HG02678 (cell line): ENCODE results near the gene CNDP1.
"Not testable (repeated sequence)": the region's sequence is repeated elsewhere in the genome, so short reads cannot be mapped to it uniquely, and the experiment has no call there.

Experiments
- ATAC-seq: cut with Tn5 transposase; IDR thresholded peaks from one replicate; pipeline ENCODE4 v1.9.1; 2021; ENCODE audit warnings: mild to moderate bottlenecking, moderate library complexity; ENCODE audit not compliant: unreplicated experiment

CNDP1 gene

DNA sequence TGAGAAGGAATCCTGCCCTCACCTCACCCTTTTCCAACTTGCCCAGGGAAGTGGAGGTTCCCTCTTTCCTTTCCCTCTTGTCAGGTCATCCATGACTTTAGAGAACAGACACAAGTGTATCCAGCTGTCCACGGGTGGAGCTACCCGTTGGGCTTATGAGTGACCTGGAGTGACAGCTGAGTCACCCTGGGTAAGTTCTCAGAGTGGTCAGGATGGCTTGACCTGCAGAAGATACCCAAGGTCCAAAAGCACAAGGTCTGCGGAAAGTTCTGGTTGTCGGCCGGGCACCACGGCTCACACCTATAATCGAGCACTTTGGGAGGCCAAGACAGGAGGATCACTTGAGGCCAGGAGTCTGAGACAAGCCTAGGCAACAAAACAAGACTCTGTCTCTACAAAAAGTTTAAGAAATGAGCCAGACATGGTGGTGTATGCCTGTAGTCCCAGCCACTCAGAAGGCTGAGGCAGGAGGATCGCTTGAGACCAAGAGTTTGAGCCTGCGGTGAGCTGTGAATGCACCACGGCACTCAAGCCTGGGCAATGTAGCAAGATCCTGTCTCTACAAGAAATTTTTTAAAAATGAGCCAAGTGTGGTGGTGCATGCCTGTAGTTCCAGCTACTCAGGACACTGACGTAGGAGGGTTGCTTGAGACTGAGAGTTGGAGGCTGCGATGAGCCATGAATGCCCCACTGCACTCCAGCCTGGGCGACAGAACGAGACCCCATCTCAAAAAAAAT lies 14.0 kb upstream of the CNDP1 start:
- ATAC-seq, result no peak

DNA sequence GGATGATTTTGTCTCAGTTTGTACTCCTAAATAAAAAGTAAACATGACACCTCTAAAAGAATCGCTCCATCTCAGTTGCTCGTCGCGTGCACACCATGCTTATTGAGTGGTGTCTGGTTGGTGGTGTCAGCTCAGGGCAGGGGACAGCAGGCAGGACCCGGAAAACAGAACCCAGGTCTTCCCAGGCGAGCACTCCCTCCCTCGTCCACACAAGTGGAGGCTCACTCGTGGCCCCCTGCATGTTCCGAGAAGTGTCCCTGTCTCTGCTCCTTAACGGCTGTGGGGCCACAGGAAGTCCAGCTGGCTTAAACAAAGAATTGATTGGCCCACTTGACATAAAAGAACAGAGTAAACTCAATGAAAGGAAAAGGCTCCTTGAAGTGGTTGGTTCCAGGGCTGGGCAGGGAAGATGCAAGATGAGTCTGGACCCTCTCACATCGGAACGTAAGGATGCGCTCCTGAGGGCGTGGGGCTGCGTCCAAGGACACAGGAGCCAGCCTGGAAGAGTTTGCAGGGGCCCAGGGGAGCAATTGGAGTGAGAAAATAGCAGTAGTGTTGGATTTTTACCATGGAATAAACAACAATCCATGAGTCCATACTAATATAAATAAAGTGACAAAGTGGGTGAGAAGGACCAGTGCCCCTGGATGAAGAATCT lies 13.1 kb upstream of the CNDP1 start:
- no peak for ATAC-seq

DNA sequence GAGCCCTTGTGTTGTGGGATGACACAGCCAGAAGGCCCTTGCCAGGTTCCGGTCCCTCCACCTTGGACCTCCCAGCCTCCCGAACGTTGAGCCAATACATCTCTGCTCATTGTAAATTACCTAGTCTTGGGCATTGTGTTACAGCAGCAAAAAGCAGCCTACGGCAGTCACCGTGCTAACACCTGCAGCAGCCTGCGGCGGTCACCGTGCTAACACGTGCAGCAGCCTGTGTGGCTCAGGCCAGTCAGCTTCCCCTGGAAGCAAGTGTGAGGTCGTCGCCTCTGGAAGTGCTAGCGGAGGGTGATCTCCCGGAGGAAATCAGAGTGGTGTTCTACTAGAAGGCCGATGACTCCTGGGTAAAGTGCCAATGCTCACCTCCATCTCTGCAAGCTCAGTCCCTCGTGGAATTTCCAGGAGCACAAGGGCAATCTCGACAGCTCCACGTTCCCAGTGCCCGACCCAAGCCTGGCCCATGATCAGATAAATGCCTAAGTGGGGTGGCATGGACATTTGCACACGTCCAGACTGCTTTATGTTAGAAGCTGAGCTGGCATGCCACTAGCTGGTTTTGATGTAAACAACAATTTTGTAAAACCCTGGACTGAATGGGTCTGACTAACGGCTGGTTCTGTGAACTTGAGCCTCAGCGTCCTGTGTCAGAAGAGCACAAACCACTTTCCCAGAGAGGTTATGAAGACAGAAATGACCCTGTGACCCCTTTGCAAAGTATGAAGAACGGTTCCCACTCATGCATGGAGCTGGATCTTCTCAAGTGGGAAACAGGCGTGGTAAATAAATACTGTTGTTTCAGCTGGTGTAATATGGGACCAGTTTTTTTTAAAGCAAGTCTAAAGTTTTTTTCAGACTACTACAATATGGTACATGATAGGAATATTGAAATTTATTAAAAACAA lies 11.4 kb upstream of the CNDP1 start:
- no peak for ATAC-seq

DNA sequence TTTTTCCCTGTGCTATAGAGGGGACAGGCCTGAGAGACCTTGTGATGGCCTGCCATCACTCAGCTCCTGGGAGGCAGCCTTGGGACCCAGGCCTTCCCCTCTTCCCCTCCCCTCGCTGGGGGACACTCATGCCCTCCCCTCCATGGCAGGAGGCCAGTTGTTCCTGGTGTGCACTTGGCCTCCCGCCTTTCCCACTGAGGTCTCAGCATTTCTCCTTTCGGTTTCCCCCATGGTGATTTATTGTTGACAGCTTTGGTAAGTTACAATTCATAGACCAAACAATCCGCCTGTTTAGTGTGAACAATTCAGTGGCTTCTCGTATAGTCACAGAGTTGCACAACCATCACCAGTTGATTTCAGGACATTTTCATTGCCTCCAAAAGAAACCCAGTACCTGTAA lies 10.2 kb upstream of the CNDP1 start:
- no peak for ATAC-seq

DNA sequence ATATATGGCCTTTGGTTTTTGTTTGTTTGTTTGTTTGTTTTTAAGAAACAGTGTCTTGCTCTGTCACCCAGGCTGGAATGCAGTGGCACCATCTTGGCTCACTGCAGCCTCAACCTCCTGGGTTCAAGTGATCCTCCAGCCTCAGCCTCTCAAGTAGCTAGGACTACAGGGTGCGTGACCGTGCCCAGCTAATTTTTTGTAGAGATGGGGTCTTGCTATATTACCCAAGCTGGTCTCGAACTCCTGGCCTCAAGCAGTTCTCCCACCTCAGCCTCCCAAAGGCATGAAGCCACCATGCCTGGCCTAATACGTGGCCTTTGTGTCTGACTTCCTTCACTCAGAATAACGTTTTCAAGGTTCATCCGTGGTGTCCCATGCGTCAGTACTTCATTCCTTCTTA lies 9.4 kb upstream of the CNDP1 start:
- not testable (repeated sequence) for ATAC-seq

DNA sequence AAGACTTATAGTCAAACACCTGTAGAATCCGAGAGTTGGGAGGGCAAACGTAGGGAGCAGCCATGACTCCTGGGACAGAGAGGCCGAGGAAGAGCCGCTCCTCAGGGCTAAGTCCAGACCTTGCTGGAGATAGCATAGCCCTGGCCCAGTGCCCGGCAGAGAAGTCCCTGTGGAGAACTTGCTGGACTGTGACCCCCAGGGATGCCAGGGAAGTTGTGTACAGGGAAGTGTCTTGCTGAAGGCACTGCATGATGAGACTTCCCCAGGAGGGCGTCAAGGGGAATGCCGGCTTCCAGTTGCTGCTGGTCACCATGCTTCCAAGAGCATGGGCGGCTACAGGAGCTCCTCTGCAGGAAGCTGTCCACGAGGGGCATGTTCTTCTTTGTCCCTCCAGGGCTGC lies 8.6 kb upstream of the CNDP1 start:
- ATAC-seq, result no peak

DNA sequence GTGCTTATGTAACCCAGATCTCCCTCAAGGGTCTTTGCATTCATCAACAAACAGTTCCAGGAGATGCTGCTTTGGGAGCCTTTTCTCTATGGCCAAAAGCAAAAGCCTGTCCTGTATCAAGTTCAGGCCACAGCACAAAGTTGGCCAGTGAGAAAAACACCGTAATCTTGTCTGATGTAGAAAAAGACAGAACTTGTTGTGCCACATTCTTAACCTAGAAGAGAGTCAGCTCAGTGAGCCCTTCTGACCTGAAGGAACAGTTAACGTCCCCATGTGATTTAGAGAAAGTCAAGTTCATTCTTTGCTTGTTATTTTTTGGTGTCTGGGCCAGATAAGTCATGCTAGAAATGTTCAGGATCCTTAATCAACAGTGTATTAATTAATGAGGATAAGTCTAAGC lies 7.8 kb upstream of the CNDP1 start:
- no peak for ATAC-seq

DNA sequence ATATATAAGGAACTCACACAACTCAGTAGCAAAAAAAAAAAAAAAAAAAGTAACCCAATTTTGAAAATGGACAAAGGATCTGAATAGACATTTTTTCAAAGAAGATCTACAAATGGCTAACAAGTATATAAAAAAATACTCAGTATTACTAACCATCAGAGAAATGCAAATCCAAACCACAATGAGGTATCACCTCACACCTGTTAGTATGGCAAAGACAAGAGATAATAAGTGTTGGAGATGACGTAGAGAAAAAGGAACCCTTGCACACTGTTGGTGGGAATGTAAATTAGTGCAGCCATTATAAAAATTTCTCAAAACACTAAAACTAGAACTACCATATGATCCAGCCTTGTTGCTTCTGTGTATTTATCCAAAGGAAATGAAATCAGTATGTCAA lies 5.8 kb upstream of the CNDP1 start:
- peak; percentile 64 for ATAC-seq

DNA sequence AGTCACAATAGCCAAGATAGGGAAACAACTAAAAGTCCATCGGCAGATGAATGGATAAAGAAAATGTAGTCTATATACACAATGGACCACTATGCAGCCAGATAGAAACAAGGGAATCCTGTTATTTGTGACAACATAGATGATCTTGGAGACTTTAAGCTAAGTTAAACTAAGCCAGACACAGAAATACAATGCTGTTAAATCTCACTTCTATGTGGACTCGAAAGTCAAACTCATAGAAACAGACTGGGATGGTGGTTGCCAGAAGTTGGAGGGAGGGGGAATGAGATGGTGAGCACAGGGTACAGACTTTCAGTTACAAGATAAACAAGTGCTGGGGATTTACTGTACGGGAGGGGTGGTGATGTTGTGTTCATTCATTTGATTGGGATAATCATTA lies 5.4 kb upstream of the CNDP1 start:
- ATAC-seq, result no peak

DNA sequence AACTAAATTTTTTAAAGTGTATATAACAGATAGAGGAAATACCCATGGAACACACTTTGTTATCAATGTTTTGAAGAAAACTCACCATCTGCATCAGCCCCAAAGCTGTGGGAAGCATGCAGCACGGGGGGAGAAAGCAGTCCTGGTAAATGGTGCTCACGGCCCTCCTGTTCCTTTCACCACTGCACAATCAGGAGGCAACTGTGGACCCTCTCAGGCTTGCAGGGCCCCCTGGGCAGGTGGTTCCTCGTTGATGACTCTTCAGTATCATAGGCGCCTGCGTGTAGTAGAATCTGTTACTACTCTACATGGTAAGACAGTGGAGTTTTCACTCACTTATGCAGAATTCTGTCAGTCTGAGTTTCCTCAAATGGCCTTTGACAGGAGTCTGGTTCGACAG lies 4.9 kb upstream of the CNDP1 start:
- no peak for ATAC-seq

DNA sequence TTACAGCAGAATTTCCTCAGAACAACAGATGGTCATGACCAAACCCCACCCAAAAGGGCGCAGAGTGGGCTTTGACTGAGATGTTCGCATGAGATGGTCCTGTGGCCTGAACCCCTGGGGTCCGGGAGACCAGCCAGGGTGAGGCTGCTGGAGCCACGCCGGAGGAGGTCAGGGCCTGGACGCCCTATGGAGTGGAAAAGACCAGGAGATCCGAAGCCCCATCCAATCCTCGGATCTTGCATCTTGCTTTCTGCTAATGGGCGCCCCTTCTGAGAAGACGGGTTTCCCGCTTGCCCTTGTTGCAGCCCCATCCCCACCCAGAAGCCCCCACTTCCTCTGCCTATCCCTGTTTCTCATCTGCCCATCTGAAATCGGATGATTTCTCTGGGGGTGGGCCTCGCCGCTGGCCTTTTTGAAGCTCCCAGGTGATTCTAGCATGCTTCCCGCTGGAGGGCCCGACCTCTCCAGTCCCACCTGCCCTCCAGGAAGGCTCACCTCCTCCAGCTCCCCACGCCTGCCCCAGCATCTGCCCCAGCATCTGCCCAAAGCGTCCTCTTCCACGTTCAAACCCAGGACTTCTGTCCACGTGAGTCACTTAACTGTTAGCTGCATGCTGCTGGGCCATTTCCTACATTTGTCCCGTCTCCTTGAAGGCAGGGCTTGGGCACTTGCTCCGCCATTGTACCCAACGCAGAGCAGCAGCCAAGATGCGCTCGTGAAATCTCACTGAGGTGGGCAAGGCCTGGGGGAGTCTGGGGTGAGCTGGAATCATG lies 4.3 kb upstream of the CNDP1 start:
- no peak for ATAC-seq

DNA sequence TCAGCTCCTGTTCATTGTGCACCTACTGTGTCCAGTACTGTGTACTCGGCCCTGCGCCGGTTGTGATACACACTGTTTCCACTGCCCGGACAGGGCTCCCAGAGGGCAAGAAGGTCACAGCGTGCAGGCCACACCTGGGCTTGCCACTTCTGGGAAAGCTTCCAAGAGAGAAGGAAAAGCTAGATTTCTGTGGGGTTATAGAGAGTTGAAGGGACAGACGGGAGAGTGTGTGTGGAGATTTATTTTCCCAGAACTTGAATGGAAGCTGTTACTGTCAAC lies 3.8 kb upstream of the CNDP1 start:
- ATAC-seq, result no peak

DNA sequence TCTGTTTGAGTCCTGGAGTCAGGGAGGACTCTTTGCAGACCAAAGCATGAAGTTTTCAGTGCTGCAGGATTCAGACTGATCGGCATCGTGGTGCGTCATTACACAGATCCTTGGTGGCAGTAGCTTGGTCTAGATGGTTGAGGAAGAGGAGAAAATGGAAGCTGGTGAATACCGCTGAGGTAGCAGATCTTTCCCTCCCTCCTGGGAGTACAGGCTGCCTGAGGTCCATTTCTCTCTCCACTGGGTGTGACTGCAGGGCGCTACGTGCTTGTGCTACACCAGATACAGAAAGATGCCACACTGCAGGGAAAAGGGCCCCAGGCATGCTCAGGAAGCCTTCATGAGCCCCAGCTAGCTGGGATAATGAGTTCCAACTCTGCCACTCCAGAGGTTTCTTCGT lies 3.3 kb upstream of the CNDP1 start:
- no peak for ATAC-seq

DNA sequence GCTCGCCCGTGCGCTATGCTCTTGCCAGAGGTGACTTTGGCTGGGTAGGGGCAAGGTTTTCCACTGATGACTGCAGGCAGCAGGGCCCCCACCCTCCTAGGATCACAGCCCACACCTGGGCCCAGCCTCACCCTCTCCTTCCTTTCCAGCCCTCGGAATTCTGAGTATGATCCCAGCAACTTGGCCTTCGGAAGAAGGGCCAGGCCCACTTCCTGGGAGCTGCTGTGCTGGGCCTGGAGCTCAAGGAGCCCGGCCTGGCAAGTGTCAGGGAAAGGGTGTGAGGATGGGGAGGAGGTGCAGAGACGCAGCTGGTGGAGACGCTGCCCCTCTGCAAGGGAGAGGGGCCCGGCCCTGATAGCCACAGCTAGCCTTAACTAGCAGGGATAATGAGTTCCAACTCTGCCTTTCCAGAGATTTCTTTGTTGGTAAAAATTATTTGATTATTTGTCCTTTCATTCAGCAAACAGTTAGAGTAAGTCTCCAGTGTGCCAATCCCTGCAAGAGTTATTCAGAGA lies 1.7 kb upstream of the CNDP1 start:
- no peak for ATAC-seq

DNA sequence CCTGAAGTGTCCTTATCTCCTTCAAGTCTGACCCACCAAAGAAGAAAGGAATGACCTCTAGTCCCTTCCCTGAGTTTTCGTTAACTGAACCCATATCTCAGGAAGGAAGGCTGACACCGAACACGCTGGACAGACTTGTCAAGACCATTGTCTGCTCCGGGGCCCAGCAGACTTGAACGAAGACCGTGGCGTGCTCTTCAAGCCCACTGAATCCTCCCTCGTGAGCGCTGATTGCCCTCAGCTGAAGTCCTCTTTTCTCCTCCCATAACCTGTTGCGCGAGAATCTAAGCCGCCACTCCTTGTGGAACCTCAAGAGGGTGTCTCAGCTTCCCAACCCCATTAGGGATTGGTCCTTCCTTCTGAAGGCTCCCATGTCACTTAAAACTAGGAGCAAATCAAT lies 634 bp upstream of the CNDP1 start:
- no peak for ATAC-seq

DNA sequence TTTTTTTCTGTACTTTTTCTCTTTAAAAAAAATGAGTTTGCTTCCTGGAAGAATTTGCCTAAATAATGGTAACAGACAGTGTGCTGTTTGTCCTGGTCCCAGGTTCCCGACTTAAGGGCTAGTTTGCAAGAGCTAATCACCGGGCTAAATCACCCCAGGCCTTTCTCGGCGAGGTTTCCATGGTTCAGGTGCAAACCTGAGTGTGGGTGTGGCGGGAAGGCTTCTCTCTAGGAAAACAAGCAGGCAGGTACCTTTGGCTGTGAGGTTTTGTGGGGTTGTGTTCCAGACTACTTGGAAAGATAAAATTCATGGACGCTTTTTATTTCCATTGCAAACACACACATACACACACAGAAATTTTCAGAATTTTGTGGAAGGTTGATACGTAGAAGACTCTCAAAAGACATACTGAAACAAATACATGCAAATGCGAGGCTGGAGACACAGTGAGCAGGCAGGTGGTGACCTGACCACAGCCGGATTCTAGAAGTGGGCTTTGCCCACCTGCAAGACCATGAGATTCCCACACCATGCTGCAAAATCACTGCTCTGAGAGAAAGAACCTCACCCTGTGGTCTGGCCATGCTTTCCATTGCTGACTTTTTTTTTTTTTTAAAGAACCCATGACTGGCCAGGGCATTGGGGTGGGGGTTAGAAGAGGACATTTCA lies 815 bp downstream of the CNDP1 start:
- ATAC-seq, result peak; percentile 87

DNA sequence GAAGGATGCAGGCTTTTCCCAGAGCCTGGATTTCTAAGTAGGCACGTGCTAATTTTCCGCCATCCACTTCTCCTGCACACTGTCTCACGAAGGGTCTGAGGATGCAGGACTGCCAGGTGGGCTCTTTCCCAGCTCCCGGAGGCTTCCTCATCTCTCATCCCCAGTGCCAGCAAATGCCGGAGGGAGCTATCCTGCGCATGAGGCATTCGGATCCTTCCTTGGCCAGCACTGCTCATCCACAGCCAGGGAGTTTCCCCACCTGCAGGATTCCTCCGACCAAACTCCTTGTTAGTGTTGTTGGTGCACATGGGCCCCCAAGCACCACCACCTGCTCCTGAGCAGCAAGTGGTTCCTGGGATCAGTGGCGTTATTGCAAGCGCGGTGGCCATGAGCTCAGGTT lies 5.0 kb downstream of the CNDP1 start:
- no peak for ATAC-seq

DNA sequence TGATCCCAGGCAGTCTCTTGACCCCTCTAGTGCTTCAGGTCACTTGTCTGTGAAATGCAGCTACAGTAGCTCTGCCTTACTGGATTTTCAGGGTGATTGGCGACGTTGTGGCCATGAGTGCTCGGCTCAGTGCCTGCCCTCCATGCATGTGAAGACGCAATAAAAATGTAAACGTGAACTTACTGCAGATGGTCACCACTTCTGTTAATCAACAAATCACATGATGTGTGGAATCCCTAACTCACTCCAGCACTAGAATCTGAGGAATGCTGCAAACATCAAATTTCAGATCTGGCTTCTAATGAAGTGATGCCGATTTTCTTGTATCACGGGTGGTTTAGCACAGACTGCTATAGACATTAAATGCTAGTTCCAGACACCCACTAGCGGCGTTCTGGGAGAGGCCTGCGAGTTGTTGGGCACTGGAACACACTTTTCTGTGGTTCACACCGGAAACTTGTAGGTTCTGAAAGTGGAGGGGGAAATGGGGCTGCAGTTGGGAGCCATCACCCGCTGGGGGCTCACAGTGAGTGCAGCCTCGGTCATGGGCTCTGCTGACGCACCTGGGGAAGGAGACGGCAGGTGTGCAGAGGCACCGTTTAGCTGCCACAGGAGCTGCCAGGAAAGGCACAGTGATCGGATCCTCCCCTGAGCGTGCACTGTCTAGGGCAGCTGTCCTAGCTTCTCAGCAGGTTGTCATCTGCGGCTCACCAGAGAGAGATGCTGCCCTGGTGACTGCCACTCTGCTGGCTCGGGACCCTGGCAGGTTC lies 6.5 kb downstream of the CNDP1 start:
- peak; percentile 60 for ATAC-seq

DNA sequence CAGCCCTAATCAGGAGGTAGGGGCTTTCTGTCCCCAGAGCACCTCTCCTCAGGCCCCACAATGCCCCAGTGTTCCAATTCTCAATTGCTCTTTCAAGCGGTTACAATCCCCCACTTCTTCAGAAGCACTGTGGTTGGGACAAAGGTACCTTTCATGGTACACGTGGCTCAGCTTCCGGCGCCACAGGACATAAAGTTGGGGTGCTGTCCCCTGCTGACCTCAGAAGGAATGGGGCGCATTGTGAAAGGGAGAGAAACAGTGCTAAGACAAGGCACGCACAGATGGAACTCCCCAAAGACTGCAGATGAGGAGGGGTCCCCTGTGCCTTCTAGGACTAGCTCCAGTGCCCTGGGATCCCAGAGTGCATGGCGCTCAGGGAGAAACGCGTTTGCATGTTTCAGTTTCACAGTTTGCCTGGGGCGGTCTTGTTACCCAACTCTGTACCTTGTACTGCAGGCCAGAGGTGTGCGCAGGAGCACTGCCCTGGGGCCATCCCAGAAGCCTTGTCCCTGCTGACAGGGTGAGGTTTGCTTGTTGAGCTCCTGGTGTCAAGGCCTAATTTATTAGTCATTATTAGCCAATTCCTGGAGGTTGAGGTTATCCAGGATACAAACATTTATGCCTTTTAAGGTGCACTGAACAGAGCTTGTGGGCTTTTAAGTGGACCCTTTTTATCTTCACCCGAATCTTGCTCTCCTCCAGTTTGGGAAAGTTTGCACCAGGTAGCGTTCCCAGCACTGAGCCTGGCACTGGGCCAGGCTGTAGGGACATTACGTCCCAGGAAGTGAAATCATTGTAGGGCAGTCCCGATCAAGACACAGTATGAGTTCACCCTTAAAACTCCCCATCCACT lies 7.6 kb downstream of the CNDP1 start:
- no peak for ATAC-seq
